ENCODE measurements around the gene CDKAL1. TPM values are rescaled to one million over a fixed set of nuclear protein-coding genes. Genes with fewer than 3 reads are reported as not detected.

The CDKAL1 gene
- total and polyA plus RNA-seq, 2 of the 13 experiments (the other 11 are each of a cell fraction or from before 2014, with no cell fraction given) = 9.5 to 27.7 TPM

DNA sequence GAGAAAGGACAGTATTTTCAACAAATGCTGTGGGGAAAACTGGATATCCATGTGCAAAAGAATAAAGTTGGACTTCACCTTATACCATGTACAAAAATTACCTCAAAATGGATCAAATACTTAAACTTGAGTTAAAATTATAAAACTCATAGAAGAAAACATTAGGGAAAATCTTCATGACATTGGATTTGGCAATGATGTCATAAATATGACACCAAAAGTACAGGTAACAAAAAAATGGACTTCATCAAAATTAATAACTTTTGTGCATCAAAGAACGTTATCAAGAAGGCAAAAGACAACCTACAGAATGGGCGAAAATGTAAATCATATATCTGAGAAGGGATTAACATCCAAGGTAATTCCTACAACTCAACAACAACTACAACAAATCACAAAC, 704.0 kb downstream of the CDKAL1 start:
- Histone ChIP-seq H3K4me2 (ENCODE audit: low read depth, low read length) (no peak overlapping the region), H3K9me3 (ENCODE audit: low read length) (peaks cover 7% of the 10 kb centered on the region; the same call in 1 of the 2 replicates), H3K4me3 (replicated peaks in 1 of 3; ENCODE audit: insufficient read depth in 1 of 3, low read depth in 2 of 3, low read length in 3 of 3) (no peak overlapping the region), H2AFZ (ENCODE audit: low read length) (no peak overlapping the region), H3K27ac (ENCODE audit: extremely low read length, insufficient read depth, low read length) (no peak overlapping the region), H3K27me3 (ENCODE audit: control insufficient read depth in 1 of 2, insufficient read depth in 2 of 2, low read length in 2 of 2) (no peaks in the 10 kb centered on the region), H3K9ac (ENCODE audit: insufficient read depth, low read depth, low read length) (no peak overlapping the region), H3K4me1 (ENCODE audit: insufficient read depth, low read length) (peaks cover 13% of the 10 kb centered on the region), H4K20me1 (ENCODE audit: insufficient read depth, low read length) (no peaks in the 10 kb centered on the region), H3K36me3 (replicated peaks in 1 of 2; ENCODE audit: control insufficient read depth in 1 of 2, insufficient read depth in 2 of 2, low read length in 2 of 2) (peaks cover under 1% of the 10 kb centered on the region in 2 experiments; a peak in 1 of 5 replicates), H3K79me2 (ENCODE audit: insufficient read depth, low read length) (no peaks in the 10 kb centered on the region)
- FAIRE-seq = no peak
- 81% methylated on average over 2 of the region's 2 CpGs for WGBS (ENCODE audit: low lambda C conversion rate)
- no peak for ATAC-seq
- intact Hi-C loops (cut with micrococcal nuclease; ENCODE audit: unreplicated experiment) (no loop called here), in situ Hi-C loops (cut with HindIII; ENCODE audit: extremely low pct_ligation_motif_present, low pct_unique_long_range_greater_than_20kb) (no loop called here)
- BruUV-seq (replicated peaks) = no TSS peak
- TF ChIP-seq RORA (CRISPR knock-in tag; IDR thresholded peaks at IDR 0.05) = no peak
- peak; percentile 92 for TF ChIP-seq ATF7 (IDR thresholded peaks at IDR 0.05)
- no peak for TF ChIP-seq ATF7 (CRISPR knock-in tag; IDR thresholded peaks at IDR 0.05)
- TF ChIP-seq CREB1 (IDR thresholded peaks at IDR 0.05) = peak; percentile 52; the same call in 1 of the 2 replicates
- TF ChIP-seq CREB1 (CRISPR knock-in tag; IDR thresholded peaks at IDR 0.05) = no peak
- CTCF ChIA-PET (ENCODE audit: low intra/inter-chr PET ratio, low total read pairs) = no interaction called here
- POLR2A ChIA-PET = no interaction called here
- no peak for DNase-seq (ENCODE audit: low spot score)

- 3% methylated on average over 2 of the region's 2 CpGs for WGBS (ENCODE audit: low lambda C conversion rate)
- no peak overlapping the region for H2AFZ ChIP-seq (ENCODE audit: low read length)
- in situ Hi-C loops (cut with HindIII; ENCODE audit: extremely low pct_ligation_motif_present, low pct_unique_long_range_greater_than_20kb) = no loop called here
- ChIA-PET POLR2A (no interaction called here), CTCF (ENCODE audit: low intra/inter-chr PET ratio, low total read pairs) (no interaction called here)
- ATAC-seq = peak; percentile 47
- H3K4me3 ChIP-seq (replicated peaks in 1 of 3; ENCODE audit: insufficient read depth in 1 of 3, low read depth in 2 of 3, low read length in 3 of 3) = no peak overlapping the region
- no peaks in the 10 kb centered on the region for H3K79me2 ChIP-seq (ENCODE audit: insufficient read depth, low read length)
- peaks cover 7% of the 10 kb centered on the region; the same call in 1 of the 2 replicates for H3K9me3 ChIP-seq (ENCODE audit: low read length)
- peaks cover 13% of the 10 kb centered on the region for H3K4me1 ChIP-seq (ENCODE audit: insufficient read depth, low read length)
- H4K20me1 ChIP-seq (ENCODE audit: insufficient read depth, low read length) = no peaks in the 10 kb centered on the region
- H3K9ac ChIP-seq (ENCODE audit: insufficient read depth, low read depth, low read length) = no peak overlapping the region
- no peak overlapping the region for H3K27ac ChIP-seq (ENCODE audit: extremely low read length, insufficient read depth, low read length)
- H3K36me3 ChIP-seq (replicated peaks in 1 of 2; ENCODE audit: control insufficient read depth in 1 of 2, insufficient read depth in 2 of 2, low read length in 2 of 2) = no peaks in the 10 kb centered on the region
- no peak for FAIRE-seq
- no peak overlapping the region for H3K4me2 ChIP-seq (ENCODE audit: low read depth, low read length)
- no peaks in the 10 kb centered on the region for H3K27me3 ChIP-seq (ENCODE audit: control insufficient read depth in 1 of 2, insufficient read depth in 2 of 2, low read length in 2 of 2)
- intact Hi-C loops (cut with micrococcal nuclease; ENCODE audit: unreplicated experiment) = no loop called here
- DNase-seq (ENCODE audit: low spot score) = peak; percentile 19
- no TSS peak for BruUV-seq (replicated peaks)
- TF ChIP-seq RBM22 (optimal IDR thresholded peaks at IDR 0.05; ENCODE audit: low read length) (no peak), MAFG (CRISPR knock-in tag; IDR thresholded peaks at IDR 0.05) (no peak), SPEN (CRISPR knock-in tag; IDR thresholded peaks at IDR 0.05; ENCODE audit: low read depth) (no peak), KDM6A (CRISPR knock-in tag; IDR thresholded peaks at IDR 0.05; ENCODE audit: low read depth) (no peak)
- TF ChIP-seq, protein P1, sequence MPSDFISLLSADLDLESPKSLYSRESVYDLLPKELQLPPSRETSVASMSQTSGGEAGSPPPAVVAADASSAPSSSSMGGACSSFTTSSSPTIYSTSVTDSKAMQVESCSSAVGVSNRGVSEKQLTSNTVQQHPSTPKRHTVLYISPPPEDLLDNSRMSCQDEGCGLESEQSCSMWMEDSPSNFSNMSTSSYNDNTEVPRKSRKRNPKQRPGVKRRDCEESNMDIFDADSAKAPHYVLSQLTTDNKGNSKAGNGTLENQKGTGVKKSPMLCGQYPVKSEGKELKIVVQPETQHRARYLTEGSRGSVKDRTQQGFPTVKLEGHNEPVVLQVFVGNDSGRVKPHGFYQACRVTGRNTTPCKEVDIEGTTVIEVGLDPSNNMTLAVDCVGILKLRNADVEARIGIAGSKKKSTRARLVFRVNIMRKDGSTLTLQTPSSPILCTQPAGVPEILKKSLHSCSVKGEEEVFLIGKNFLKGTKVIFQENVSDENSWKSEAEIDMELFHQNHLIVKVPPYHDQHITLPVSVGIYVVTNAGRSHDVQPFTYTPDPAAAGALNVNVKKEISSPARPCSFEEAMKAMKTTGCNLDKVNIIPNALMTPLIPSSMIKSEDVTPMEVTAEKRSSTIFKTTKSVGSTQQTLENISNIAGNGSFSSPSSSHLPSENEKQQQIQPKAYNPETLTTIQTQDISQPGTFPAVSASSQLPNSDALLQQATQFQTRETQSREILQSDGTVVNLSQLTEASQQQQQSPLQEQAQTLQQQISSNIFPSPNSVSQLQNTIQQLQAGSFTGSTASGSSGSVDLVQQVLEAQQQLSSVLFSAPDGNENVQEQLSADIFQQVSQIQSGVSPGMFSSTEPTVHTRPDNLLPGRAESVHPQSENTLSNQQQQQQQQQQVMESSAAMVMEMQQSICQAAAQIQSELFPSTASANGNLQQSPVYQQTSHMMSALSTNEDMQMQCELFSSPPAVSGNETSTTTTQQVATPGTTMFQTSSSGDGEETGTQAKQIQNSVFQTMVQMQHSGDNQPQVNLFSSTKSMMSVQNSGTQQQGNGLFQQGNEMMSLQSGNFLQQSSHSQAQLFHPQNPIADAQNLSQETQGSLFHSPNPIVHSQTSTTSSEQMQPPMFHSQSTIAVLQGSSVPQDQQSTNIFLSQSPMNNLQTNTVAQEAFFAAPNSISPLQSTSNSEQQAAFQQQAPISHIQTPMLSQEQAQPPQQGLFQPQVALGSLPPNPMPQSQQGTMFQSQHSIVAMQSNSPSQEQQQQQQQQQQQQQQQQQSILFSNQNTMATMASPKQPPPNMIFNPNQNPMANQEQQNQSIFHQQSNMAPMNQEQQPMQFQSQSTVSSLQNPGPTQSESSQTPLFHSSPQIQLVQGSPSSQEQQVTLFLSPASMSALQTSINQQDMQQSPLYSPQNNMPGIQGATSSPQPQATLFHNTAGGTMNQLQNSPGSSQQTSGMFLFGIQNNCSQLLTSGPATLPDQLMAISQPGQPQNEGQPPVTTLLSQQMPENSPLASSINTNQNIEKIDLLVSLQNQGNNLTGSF (CRISPR knock-in tag; IDR thresholded peaks at IDR 0.05) = no peak
- TF ChIP-seq, protein P2, sequence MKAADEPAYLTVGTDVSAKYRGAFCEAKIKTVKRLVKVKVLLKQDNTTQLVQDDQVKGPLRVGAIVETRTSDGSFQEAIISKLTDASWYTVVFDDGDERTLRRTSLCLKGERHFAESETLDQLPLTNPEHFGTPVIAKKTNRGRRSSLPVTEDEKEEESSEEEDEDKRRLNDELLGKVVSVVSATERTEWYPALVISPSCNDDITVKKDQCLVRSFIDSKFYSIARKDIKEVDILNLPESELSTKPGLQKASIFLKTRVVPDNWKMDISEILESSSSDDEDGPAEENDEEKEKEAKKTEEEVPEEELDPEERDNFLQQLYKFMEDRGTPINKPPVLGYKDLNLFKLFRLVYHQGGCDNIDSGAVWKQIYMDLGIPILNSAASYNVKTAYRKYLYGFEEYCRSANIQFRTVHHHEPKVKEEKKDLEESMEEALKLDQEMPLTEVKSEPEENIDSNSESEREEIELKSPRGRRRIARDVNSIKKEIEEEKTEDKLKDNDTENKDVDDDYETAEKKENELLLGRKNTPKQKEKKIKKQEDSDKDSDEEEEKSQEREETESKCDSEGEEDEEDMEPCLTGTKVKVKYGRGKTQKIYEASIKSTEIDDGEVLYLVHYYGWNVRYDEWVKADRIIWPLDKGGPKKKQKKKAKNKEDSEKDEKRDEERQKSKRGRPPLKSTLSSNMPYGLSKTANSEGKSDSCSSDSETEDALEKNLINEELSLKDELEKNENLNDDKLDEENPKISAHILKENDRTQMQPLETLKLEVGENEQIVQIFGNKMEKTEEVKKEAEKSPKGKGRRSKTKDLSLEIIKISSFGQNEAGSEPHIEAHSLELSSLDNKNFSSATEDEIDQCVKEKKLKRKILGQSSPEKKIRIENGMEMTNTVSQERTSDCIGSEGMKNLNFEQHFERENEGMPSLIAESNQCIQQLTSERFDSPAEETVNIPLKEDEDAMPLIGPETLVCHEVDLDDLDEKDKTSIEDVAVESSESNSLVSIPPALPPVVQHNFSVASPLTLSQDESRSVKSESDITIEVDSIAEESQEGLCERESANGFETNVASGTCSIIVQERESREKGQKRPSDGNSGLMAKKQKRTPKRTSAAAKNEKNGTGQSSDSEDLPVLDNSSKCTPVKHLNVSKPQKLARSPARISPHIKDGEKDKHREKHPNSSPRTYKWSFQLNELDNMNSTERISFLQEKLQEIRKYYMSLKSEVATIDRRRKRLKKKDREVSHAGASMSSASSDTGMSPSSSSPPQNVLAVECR (CRISPR knock-in tag; IDR thresholded peaks at IDR 0.05; ENCODE audit: borderline replicate concordance) = no peak
Measured at GRCh38 chr6:21240709-21241108, 706.5 kb downstream of the CDKAL1 start.
